SK-N-MC (cell line): Measurements from ENCODE around the gene GOLGA2.
A peak's percentile ranks its signal among the peaks of the same experiment; 100 is the strongest.

Experiments used
- DNase-seq: peaks from one replicate; pipeline ENCODE4 v3.0.0-alpha.2; 2011; ENCODE audit warnings: low read depth, low spot score
- H3K27ac ChIP-seq: fragments of 200-600 bp; sonication (generic); 2 replicates; pipeline ENCODE4 v1.5.1; 2016; ENCODE audit warnings: mixed run types
- H3K36me3 ChIP-seq: fragments of 200-600 bp; sonication (generic); 2 replicates; pipeline ENCODE4 v1.6.1; 2017; ENCODE audit warnings: antibody characterized with exemption, low read length, mixed read lengths; ENCODE audit not compliant: insufficient read depth
- H3K4me3 ChIP-seq: fragments of 200-600 bp; sonication (generic); 2 replicates; pipeline ENCODE4 v1.5.1; 2016
- H3K9ac ChIP-seq: fragments of 200-600 bp; sonication (generic); 2 replicates; pipeline ENCODE4 v1.8.0; 2017; ENCODE audit warnings: mixed run types, mixed read lengths; ENCODE audit not compliant: insufficient read length
- H3K9me3 ChIP-seq: fragments of 200-600 bp; sonication (generic); 2 replicates; pipeline ENCODE4 v1.6.1; 2017; ENCODE audit warnings: low read depth, mild to moderate bottlenecking, antibody characterized with exemption, low read length, moderate library complexity, mixed read lengths
- EZH2 ChIP-seq: fragments of 200-600 bp; sonication (generic); IDR thresholded peaks from one replicate; pipeline ENCODE4 v1.6.1; 2017; ENCODE audit warnings: antibody characterized with exemption
- FOXP2 ChIP-seq: optimal IDR thresholded peaks from 2 replicates; pipeline ENCODE3; 2011; ENCODE audit warnings: mild to moderate bottlenecking, moderate library complexity; ENCODE audit not compliant: insufficient read depth; ENCODE audit errors: extremely low read length, control extremely low read depth
- POLR2AphosphoS5 ChIP-seq: IDR thresholded peaks from 2 replicates; pipeline ENCODE4 v1.6.1; 2012; ENCODE audit warnings: mild to moderate bottlenecking, low read depth, low read length, borderline replicate concordance

Gene GOLGA2

DNA sequence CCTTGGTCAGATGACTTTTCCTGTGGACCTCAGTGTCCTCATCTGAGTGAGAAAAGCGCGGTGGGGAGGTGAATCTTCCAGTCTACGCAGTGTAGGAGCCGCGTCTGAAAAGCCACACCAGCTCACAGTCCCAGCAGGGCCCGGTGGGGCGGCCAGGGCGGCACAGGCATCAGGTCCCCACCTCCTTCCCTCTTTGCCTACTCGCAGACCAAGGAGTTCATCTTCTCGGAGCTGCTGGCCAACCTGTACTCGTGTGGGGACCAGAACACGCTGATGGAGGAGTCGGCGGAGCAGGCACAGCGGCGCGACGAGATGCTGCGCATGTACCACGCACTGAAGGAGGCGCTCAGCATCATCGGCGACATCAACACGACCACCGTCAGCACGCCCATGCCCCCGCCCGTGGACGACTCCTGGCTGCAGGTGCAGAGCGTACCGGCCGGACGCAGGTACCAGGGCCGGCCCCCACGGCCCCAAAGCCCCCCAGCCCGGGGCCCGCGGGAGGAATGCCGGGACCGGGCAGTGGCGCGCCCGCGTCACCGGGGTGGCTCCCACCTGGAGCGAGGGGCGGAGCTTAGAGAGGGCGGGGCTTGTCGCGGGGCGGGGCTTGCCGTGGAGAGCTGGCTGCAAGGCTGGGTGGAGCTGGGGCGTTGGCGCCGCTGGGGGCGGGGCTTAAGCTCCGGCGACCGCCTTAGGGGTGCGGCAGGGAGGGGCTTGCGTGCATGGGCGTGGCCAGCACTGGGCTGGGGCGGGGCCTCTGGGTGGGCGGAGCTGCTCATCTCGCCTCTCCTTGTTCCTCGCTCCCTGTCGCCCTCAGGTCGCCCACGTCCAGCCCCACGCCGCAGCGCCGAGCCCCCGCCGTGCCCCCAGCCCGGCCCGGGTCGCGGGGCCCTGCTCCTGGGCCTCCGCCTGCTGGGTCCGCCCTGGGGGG is 25.6 kb downstream of the GOLGA2 start:
- TF ChIP-seq POLR2AphosphoS5: no peak
- TF ChIP-seq EZH2: no peak
- no peak for TF ChIP-seq FOXP2
- no peak overlapping the region for H3K9ac ChIP-seq
- H3K9me3 ChIP-seq: no peaks in the 10 kb centered on the region
- H3K4me3 ChIP-seq: no peak overlapping the region
- DNase-seq: peak; percentile 14
- no peak overlapping the region; the same call in 1 of the 2 replicates for H3K27ac ChIP-seq
- H3K36me3 ChIP-seq: no peaks in the 10 kb centered on the region

DNA sequence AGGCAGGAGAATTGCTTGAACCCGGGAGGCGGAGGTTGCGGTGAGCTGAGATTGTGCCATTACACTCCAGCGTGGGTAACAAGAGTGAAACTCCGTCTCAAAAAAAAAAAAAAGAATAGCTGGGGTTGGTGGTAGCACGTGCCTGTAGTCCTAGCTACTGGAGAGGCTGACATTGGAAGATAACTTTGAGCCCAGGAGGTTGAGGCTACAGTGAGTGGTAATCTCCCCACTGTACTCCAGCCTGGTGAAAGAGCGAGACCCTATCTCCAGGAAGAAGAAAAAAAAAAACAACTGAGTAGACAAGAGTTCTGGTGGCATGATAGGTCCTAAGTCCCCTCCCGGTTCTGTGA is 26.3 kb downstream of the GOLGA2 start:
- Histone ChIP-seq H3K9ac (no peak overlapping the region), H3K9me3 (no peaks in the 10 kb centered on the region), H3K36me3 (no peaks in the 10 kb centered on the region), H3K27ac (no peak overlapping the region; the same call in 1 of the 2 replicates), H3K4me3 (no peak overlapping the region)
- no peak for DNase-seq
- no peak for TF ChIP-seq FOXP2
- TF ChIP-seq POLR2AphosphoS5: no peak
- no peak for TF ChIP-seq EZH2

DNA sequence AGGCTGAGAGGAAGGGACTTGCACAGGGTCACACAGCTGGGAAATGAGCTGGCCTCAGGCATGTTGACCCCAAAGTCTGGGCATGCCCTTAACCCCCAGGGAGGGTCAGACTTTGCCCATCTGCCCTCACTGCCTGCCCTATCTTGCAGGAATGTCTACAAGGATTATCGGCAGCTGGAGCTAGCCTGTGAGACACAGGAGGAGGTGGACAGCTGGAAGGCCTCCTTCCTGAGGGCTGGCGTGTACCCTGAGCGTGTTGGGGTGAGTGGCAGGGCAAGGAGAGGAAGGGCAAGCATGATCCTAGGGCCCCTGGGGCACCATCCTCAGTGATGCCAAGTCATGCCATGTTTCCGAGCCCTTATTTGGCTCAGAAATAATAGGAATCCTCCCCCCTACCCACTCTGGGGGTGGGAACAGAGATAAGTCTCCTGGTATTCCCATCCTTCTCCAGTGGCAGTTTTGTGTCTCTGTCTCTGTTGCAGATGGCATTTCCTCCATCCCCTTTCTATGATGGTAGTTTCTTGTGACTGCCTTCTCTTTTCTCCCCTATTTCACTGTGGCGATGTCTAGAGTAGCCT is 28.5 kb downstream of the GOLGA2 start:
- no peak for DNase-seq
- no peak overlapping the region for H3K27ac ChIP-seq
- H3K9ac ChIP-seq: no peak overlapping the region
- TF ChIP-seq FOXP2 (no peak), POLR2AphosphoS5 (no peak), EZH2 (no peak)
- H3K9me3 ChIP-seq: no peaks in the 10 kb centered on the region
- H3K4me3 ChIP-seq: no peak overlapping the region
- H3K36me3 ChIP-seq: no peaks in the 10 kb centered on the region

GRCh38 chr9:128246471-128246870 is 29.3 kb downstream of the GOLGA2 start:
- Histone ChIP-seq H3K36me3 (no peaks in the 10 kb centered on the region), H3K9ac (no peak overlapping the region), H3K4me3 (no peak overlapping the region), H3K27ac (peak overlapping the region; percentile 92; the same call in 1 of the 2 replicates), H3K9me3 (no peaks in the 10 kb centered on the region)
- no peak for DNase-seq
- no peak for TF ChIP-seq FOXP2
- TF ChIP-seq EZH2: no peak
- TF ChIP-seq POLR2AphosphoS5: no peak

DNA sequence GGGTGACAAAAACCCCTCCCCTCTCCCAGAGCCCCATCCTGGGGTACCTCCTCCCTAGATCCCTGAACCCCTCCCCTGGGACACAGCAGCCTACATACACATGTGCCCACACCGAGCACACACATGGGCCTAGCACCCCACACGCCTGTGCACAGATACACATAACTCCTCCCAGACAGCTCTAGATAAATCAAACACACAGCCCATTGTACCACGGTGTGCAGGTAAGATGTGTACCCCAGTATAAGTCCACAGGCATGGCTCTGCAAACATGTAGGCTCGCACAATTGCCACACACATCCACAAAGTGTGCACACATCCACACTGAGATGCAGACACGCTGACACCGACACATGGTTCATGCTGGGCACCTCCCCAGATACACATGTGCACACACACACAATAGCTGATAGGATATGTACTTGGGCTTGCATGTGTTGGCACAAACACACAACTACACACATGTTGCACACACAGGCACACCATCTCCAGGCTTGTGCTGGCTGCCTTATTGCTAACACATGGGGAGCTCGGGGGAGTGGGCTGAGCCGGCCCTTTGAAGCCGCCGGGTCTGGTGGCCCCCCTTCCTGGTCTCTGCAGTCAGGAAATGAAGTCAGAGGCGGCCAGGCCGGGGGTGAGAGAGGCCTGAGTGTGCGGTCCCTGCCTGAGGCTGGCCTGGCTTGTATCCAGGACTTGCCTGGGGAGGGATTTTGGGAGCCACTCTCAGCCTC is 30.2 kb downstream of the GOLGA2 start:
- TF ChIP-seq POLR2AphosphoS5 (peak; percentile 27; the same call in 1 of the 2 replicates), EZH2 (no peak)
- Histone ChIP-seq H3K36me3 (no peaks in the 10 kb centered on the region), H3K9ac (peak overlapping the region; percentile 49), H3K9me3 (no peaks in the 10 kb centered on the region), H3K27ac (peak overlapping the region; percentile 92), H3K4me3 (peak overlapping the region; percentile 44)
- DNase-seq: no peak

- TF ChIP-seq FOXP2 (no peak), POLR2AphosphoS5 (no peak), EZH2 (no peak)
- DNase-seq: no peak
- H3K4me3 ChIP-seq: peak overlapping the region; percentile 65
- no peaks in the 10 kb centered on the region for H3K9me3 ChIP-seq
- peak overlapping the region; percentile 49 for H3K9ac ChIP-seq
- H3K36me3 ChIP-seq: no peaks in the 10 kb centered on the region
- H3K27ac ChIP-seq: peak overlapping the region; percentile 92
Observed at GRCh38 chr9:128244837-128245231, 31.0 kb downstream of the GOLGA2 start.

- Histone ChIP-seq H3K36me3 (no peaks in the 10 kb centered on the region), H3K4me3 (peak overlapping the region; percentile 65), H3K9ac (peak overlapping the region; percentile 41), H3K27ac (peak overlapping the region; percentile 92), H3K9me3 (no peaks in the 10 kb centered on the region)
- DNase-seq: no peak
- no peak for TF ChIP-seq EZH2
- TF ChIP-seq POLR2AphosphoS5: no peak
- TF ChIP-seq FOXP2: no peak
Observed at GRCh38 chr9:128244091-128244836, 31.5 kb downstream of the GOLGA2 start.
